GM12891 (cell line): ENCODE data around the gene RADIL.

Source experiments
- DNase-seq: peaks from one replicate; pipeline ENCODE4 v3.0.0; 2011; ENCODE audit warnings: low spot score; ENCODE audit not compliant: insufficient read length
- FAIRE-seq: peaks from 2 replicates; lab custom pipeline; 2011; peaks lifted over from hg19 to GRCh38; lab: Jason Lieb, UNC
- PAX5 ChIP-seq: IDR thresholded peaks from 2 replicates; pipeline ENCODE4 v1.6.1; 2011; ENCODE audit warnings: low read length, moderate library complexity, mild to moderate bottlenecking; ENCODE audit not compliant: insufficient read depth, severe bottlenecking
- POLR2A ChIP-seq: IDR thresholded peaks from 2 replicates; pipeline ENCODE4 v1.6.1; 2011; ENCODE audit warnings: low read depth, low read length, control low read depth
- POLR2AphosphoS5 ChIP-seq: IDR thresholded peaks from 2 replicates; pipeline ENCODE4 v1.6.1; 2011; ENCODE audit warnings: low read depth, low read length, control low read depth
- POU2F2 ChIP-seq: IDR thresholded peaks from 2 replicates; pipeline ENCODE4 v1.6.1; 2011; ENCODE audit warnings: low read depth, mild to moderate bottlenecking, control low read depth, low read length, moderate library complexity
- SPI1 ChIP-seq: IDR thresholded peaks from 2 replicates; pipeline ENCODE4 v1.6.1; 2011; ENCODE audit warnings: low read depth, low read length, control low read depth
- TAF1 ChIP-seq: IDR thresholded peaks from 2 replicates; pipeline ENCODE4 v1.6.1; 2011; ENCODE audit warnings: low read depth, low read length, control low read depth

RADIL gene

DNA sequence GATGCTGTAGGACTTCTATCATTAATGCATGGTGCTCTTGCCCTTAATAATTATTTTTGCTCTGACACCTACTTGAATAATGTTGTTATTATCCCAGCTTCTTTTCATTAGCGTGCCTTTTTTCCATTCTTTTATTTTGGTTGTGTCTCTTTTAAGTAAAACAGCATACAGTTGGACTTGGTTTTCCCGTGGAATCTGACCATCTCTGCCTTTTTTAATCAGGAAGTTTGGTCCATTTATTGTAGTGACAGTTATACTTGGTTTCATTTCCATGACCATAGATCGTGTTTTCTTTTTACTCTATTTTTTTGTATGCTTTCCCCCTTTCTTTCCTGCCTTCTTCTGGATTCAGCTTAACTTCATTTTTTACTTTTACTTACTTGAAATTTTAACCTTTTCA is 26.3 kb downstream of the RADIL start:
- FAIRE-seq (no peak), DNase-seq (no peak)
- TF ChIP-seq TAF1 (no peak), SPI1 (no peak), POLR2AphosphoS5 (no peak), PAX5 (no peak)

DNA sequence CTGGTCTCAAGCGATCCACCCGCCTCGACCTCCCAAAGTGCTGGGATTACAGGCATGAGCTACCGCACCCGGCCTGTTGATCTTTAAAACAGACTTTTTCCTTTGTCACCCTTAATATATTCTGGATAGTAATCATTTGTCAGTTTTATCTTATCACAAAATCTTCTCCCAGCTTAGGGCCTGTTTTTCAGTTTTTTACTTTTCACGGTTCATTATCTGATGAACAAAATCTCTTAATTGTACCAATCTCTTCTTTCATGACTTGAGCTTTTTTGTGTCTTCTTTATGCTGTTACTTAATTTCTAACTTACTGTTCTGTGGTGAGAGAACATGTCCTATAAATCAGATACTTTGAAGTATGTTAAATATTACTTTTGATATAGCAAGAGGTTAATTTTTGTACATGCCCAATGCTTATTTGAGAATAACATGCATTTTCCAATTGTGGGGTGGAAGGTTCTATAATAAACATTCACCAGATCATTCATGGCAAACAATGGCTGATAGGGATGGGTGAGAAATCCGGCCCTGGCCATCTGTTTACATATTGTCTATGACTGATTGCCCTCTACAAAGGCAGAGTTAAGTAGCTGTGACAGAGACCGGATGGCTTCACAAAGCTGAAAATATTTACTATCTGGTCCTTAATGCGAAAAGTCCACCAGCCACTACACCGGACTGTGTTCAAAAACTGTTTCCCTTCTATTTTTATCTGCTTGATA is 27.0 kb downstream of the RADIL start:
- FAIRE-seq = no peak
- DNase-seq = no peak
- TF ChIP-seq POU2F2 (no peak), SPI1 (no peak), TAF1 (no peak), POLR2AphosphoS5 (no peak), PAX5 (no peak), POLR2A (no peak)

- TF ChIP-seq POLR2A (no peak), TAF1 (no peak), PAX5 (no peak), POLR2AphosphoS5 (no peak), POU2F2 (no peak), SPI1 (no peak)
- no peak for FAIRE-seq
- DNase-seq = no peak
Measured at GRCh38 chr7:4854916-4855315, 28.6 kb downstream of the RADIL start.

DNA sequence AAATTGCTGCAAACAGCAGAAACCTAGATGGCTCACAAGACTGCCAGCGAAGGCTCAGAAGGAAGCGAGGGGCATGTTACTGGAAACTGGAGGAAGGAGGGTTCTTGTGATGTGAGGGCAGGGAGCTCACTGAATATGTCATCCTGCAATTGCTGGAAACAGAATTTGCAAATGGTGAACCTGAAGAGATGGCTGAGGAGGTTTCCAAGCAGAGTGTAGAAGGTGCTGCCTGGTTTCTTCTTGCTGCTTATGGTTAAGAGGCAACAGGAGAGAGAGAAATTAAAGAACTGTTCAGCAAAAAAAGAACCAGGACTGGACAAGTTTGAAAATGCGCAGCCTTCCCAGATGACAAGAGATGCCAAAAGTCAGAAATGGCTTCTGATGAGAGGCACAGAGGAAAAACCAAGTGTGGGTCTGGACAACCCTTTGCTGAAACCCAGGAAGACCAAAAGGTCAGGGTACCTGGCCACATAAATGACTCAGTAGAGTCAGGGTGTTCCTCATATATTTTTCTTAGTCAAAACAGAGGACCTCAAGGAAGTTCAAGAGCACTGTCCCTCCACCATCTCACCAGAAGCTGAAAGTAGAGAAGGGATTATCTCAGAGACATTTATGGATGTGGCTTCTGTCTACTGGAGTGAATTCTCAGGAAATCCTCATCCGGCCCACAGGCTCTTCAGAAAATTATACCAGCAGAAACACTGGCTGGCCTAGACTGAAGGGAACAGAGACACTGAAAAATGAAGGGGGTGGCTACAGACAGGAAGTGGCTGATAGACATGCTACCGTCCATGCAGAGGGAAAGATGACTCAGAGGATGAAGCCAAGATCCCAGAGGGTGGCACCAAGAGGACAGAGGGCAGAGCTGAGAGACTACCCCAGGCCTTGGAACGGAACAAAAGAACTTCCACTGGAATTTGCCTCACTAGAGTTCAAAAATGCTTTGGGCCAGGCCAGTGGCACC is 31.8 kb downstream of the RADIL start:
- FAIRE-seq (no peak), DNase-seq (no peak)
- TF ChIP-seq TAF1 (no peak), PAX5 (no peak), POLR2AphosphoS5 (no peak), POLR2A (no peak), SPI1 (no peak), POU2F2 (no peak)

DNA sequence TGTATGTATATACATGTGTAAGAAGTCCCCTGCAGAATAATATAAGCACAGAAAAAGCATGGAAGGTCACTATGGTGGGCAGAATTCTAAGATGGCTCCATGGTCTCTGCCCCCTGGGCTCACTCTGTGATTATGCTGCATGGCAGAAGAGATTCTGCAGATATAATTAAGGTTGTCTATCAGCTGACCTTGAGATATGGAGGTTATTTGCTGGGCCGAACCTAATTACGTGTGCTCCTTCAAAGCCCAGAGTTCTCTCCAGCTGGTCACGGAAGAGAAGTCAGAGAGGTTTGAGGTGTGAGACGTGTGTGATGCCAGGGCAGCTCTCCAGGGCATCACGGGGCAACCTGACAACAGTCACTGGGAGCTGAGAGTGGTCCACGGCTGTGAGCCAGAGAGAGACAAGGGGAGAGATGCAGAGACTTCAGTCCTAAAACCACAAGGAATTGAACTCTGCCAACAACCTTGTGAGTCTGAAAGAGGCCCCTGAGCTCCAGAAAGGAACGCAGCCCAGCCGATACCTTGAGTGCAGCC is 33.2 kb downstream of the RADIL start:
- TF ChIP-seq POLR2AphosphoS5 (no peak), POU2F2 (no peak), PAX5 (no peak)
- no peak for DNase-seq
- no peak for FAIRE-seq

- no peak for DNase-seq
- TF ChIP-seq PAX5 (no peak), SPI1 (no peak), POLR2AphosphoS5 (no peak), TAF1 (no peak), POU2F2 (no peak), POLR2A (no peak)
- no peak for FAIRE-seq
Measured at GRCh38 chr7:4849390-4849789, 34.1 kb downstream of the RADIL start.

DNA sequence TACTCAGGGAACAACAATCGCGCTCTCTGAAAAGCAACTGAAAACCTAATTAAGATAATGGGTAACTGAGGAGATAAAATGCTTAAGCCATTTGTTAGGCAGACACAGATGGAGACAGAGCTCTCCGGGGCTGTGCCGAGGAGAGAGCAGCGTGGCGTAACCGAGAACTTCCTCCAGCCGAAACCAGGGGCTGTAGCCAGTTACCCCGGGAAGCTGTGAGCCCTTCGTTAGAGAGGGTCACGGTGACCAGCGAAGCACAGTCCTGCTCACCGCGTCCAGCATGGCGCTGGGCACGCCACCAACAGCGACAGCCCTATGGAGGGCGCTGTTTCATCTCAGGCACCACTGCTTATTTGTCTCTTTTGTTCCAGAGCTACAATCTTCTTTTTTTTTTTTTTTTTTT is 37.8 kb downstream of the RADIL start:
- no peak for FAIRE-seq
- no peak for TF ChIP-seq TAF1
- TF ChIP-seq POU2F2 = no peak
- no peak for TF ChIP-seq POLR2AphosphoS5
- TF ChIP-seq PAX5 = no peak
- TF ChIP-seq POLR2A = no peak
- no peak for TF ChIP-seq SPI1
- no peak for DNase-seq

DNA sequence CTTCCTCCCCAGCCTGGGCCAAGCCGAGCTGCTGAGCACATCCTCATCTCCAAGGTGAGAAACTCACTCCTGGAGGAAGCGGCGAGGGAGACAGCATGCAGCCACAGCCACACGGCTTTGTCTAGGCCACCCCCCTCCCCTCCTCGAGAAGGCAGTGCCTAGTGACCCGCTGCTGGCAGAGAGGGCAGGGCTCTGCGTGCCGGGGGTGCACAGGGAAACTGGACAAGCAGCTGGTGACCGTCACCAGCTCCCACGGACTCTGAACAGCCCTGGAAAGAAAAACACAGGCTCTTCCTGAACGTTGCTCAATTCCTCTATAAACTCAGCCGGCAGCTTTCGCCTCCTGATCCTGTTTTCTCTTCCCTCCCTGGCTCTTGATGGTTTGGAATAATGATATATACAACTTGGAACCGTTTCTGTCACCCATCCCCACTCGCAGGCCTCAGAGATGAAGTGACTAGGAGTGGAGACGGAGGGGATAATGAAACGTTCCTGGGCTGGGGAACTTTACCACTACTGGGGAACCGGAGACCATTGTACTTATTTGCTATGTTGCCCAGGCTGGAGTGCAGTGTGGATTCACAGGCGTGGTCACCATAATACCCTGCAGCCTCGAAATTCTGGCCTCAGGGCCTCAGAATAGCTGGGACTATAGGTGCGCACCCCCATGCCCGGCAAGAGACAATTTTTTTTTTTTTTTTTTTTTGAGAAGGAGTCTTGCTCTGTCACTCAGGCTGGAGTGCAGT is 41.0 kb downstream of the RADIL start:
- TF ChIP-seq TAF1 = no peak
- no peak for TF ChIP-seq PAX5
- TF ChIP-seq POLR2A = no peak
- TF ChIP-seq POU2F2 = no peak
- no peak for TF ChIP-seq POLR2AphosphoS5
- TF ChIP-seq SPI1 = no peak
- DNase-seq (no peak), FAIRE-seq (no peak)

DNA sequence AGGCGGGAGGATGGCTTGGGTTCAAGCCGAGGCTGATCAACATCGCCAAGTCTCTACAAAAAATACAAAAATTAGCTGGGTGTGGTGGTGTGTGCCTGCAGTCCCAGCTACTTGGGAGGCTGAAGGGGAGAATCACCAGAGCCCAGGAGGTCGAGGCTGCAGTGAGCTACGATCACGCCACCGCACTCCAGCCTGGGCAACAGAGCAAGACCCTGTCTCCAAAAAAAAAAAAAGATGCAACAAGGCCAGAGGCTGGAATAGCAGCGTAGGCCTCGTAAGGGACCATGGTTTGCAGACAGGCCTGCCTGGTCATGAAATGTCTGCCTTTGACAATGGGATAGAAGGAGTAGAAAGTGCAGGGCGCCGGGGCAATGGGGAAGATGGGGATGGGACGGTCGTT is 41.7 kb downstream of the RADIL start:
- DNase-seq (no peak), FAIRE-seq (no peak)
- TF ChIP-seq TAF1 = no peak
